Measurements from ENCODE around the gene LMNB1. TPM values are rescaled to one million over a fixed set of nuclear protein-coding genes. Genes with fewer than 3 reads are reported as not detected.
"Not testable (repeated sequence)": the region's sequence is repeated elsewhere in the genome, so short reads cannot be mapped to it uniquely, and the experiment has no call there.

Gene LMNB1
- total RNA-seq, 1 experiment from 2014 or later = 119 TPM

- no peak for TF ChIP-seq EZH2 (IDR thresholded peaks at IDR 0.05; ENCODE audit: low read length, unreplicated experiment)
- TF ChIP-seq CTCF (conservative IDR thresholded peaks at IDR 0.05; ENCODE audit: low read depth, low read length) = no peak
- no peak for TF ChIP-seq EZH2phosphoT487 (IDR thresholded peaks at IDR 0.05; ENCODE audit: borderline replicate concordance, low read length)
- intact Hi-C loops (cut with micrococcal nuclease) = no loop called here
- no TSS peak for BruUV-seq (replicated peaks)
- H3K9ac ChIP-seq (ENCODE audit: low read length) = no peak overlapping the region
- H3K79me2 ChIP-seq (ENCODE audit: low read length) = peaks cover 26% of the 10 kb centered on the region
- H3K36me3 ChIP-seq (ENCODE audit: low read depth, low read length) = peaks cover 66% of the 10 kb centered on the region
- H3K4me3 ChIP-seq (ENCODE audit: low read length) = no peak overlapping the region
- no peaks in the 10 kb centered on the region for H3K27me3 ChIP-seq (ENCODE audit: low read length)
- H3K4me1 ChIP-seq (ENCODE audit: insufficient read depth, low read length) = peaks cover 8% of the 10 kb centered on the region
- no peak overlapping the region for H3K4me2 ChIP-seq (ENCODE audit: low read length)
- H4K20me1 ChIP-seq (ENCODE audit: low read length) = peaks cover 5% of the 10 kb centered on the region; the same call in 1 of the 2 replicates
- no peaks in the 10 kb centered on the region for H3K9me3 ChIP-seq (ENCODE audit: low read length)
- ATAC-seq = no peak
- H2AFZ ChIP-seq (ENCODE audit: low read length) = no peak overlapping the region
- H3K27ac ChIP-seq (ENCODE audit: low read length) = no peak overlapping the region
- H3F3A ChIP-seq (ENCODE audit: low read length, unreplicated experiment) = peaks cover 4% of the 10 kb centered on the region
- ChIA-PET POLR2A (ENCODE audit: unreplicated experiment) (no interaction called here), CTCF (no interaction called here)
- H3K9me2 ChIP-seq (replicated peaks; ENCODE audit: low read length) = no peaks in the 10 kb centered on the region
- DNase-seq = no peak
Observed at GRCh38 chr5:126810596-126811380, 33.9 kb downstream of the LMNB1 start.

- no peak for TF ChIP-seq CTCF (conservative IDR thresholded peaks at IDR 0.05; ENCODE audit: low read depth, low read length)
- no peak for TF ChIP-seq EZH2phosphoT487 (IDR thresholded peaks at IDR 0.05; ENCODE audit: borderline replicate concordance, low read length)
- no peak for TF ChIP-seq EZH2 (IDR thresholded peaks at IDR 0.05; ENCODE audit: low read length, unreplicated experiment)
- DNase-seq (no peak), ATAC-seq (no peak)
- no TSS peak for BruUV-seq (replicated peaks)
- ChIA-PET CTCF (no interaction called here), POLR2A (ENCODE audit: unreplicated experiment) (no interaction called here)
- Histone ChIP-seq H3F3A (ENCODE audit: low read length, unreplicated experiment) (peaks cover 4% of the 10 kb centered on the region), H3K9ac (ENCODE audit: low read length) (no peak overlapping the region), H3K36me3 (ENCODE audit: low read depth, low read length) (peaks cover 66% of the 10 kb centered on the region), H3K4me1 (ENCODE audit: insufficient read depth, low read length) (peaks cover 8% of the 10 kb centered on the region), H3K4me2 (ENCODE audit: low read length) (no peak overlapping the region), H3K9me2 (replicated peaks; ENCODE audit: low read length) (no peaks in the 10 kb centered on the region), H3K27me3 (ENCODE audit: low read length) (no peaks in the 10 kb centered on the region), H3K79me2 (ENCODE audit: low read length) (peaks cover 30% of the 10 kb centered on the region), H3K27ac (ENCODE audit: low read length) (no peak overlapping the region), H4K20me1 (ENCODE audit: low read length) (peaks cover 12% of the 10 kb centered on the region; the same call in 1 of the 2 replicates), H3K4me3 (ENCODE audit: low read length) (no peak overlapping the region), H3K9me3 (ENCODE audit: low read length) (no peaks in the 10 kb centered on the region), H2AFZ (ENCODE audit: low read length) (no peak overlapping the region)
- intact Hi-C loops (cut with micrococcal nuclease) = no loop called here
Observed at GRCh38 chr5:126811515-126812198, 34.7 kb downstream of the LMNB1 start.

GRCh38 chr5:126812199-126812570 is 35.2 kb downstream of the LMNB1 start:
- Histone ChIP-seq H3K36me3 (ENCODE audit: low read depth, low read length) (peaks cover 67% of the 10 kb centered on the region), H3K4me3 (ENCODE audit: low read length) (no peak overlapping the region), H2AFZ (ENCODE audit: low read length) (no peak overlapping the region), H4K20me1 (ENCODE audit: low read length) (peaks cover 14% of the 10 kb centered on the region; the same call in 1 of the 2 replicates), H3K9ac (ENCODE audit: low read length) (no peak overlapping the region), H3K27me3 (ENCODE audit: low read length) (no peaks in the 10 kb centered on the region), H3K27ac (ENCODE audit: low read length) (no peak overlapping the region), H3F3A (ENCODE audit: low read length, unreplicated experiment) (peaks cover 4% of the 10 kb centered on the region), H3K4me2 (ENCODE audit: low read length) (no peak overlapping the region), H3K79me2 (ENCODE audit: low read length) (peaks cover 35% of the 10 kb centered on the region), H3K4me1 (ENCODE audit: insufficient read depth, low read length) (peaks cover 8% of the 10 kb centered on the region), H3K9me3 (ENCODE audit: low read length) (no peaks in the 10 kb centered on the region), H3K9me2 (replicated peaks; ENCODE audit: low read length) (no peaks in the 10 kb centered on the region)
- BruUV-seq (replicated peaks) = no TSS peak
- POLR2A ChIA-PET (ENCODE audit: unreplicated experiment) = no interaction called here
- DNase-seq (no peak), ATAC-seq (no peak)
- CTCF ChIA-PET = no interaction called here
- TF ChIP-seq CTCF (conservative IDR thresholded peaks at IDR 0.05; ENCODE audit: low read depth, low read length) (no peak), EZH2phosphoT487 (IDR thresholded peaks at IDR 0.05; ENCODE audit: borderline replicate concordance, low read length) (no peak), EZH2 (IDR thresholded peaks at IDR 0.05; ENCODE audit: low read length, unreplicated experiment) (no peak)
- intact Hi-C loops (cut with micrococcal nuclease) = no loop called here

- H2AFZ ChIP-seq (ENCODE audit: low read length); POLR2A ChIA-PET (ENCODE audit: unreplicated experiment); H3K27ac ChIP-seq (ENCODE audit: low read length); H3K9me2 ChIP-seq (replicated peaks; ENCODE audit: low read length); H3K9me3 ChIP-seq (ENCODE audit: low read length); H3K4me1 ChIP-seq (ENCODE audit: insufficient read depth, low read length); H3K4me2 ChIP-seq (ENCODE audit: low read length); H3K27me3 ChIP-seq (ENCODE audit: low read length); BruUV-seq (replicated peaks); H3F3A ChIP-seq (ENCODE audit: low read length, unreplicated experiment); intact Hi-C loops (cut with micrococcal nuclease); H3K4me3 ChIP-seq (ENCODE audit: low read length); H3K9ac ChIP-seq (ENCODE audit: low read length); CTCF ChIA-PET; ATAC-seq; DNase-seq: not testable (repeated sequence)
- Histone ChIP-seq H3K36me3 (ENCODE audit: low read depth, low read length) (peaks cover 78% of the 10 kb centered on the region), H4K20me1 (ENCODE audit: low read length) (peaks cover 12% of the 10 kb centered on the region; the same call in 1 of the 2 replicates), H3K79me2 (ENCODE audit: low read length) (peaks cover 44% of the 10 kb centered on the region)
Observed at GRCh38 chr5:126813799-126814198, 36.9 kb downstream of the LMNB1 start.
